Measurements from ENCODE around the gene METTL3.

GRCh38 chr14:21524575-21525490, 13.7 kb upstream of the METTL3 start:
- no peak for TF ChIP-seq CTCF (IDR thresholded peaks at IDR 0.05)
- TF ChIP-seq POLR2A (IDR thresholded peaks at IDR 0.05), result no peak
